ENCODE measurements around the gene GRM6. TPM values are rescaled to one million over a fixed set of nuclear protein-coding genes. Genes with fewer than 3 reads are reported as not detected.

GRM6 gene
- not detected in 2 replicates for total RNA-seq

GRCh38 chr5:178994580-178995340 is at the start of gene GRM6:
TSS of gene GRM6 (minus strand) at chr5:178995320. CDS start at chr5:178994944, 376 bp downstream.
- TF ChIP-seq CTCF (IDR thresholded peaks at IDR 0.05; ENCODE audit: insufficient read depth, low read depth, low read length) = no peak
- no peak for DNase-seq (ENCODE audit: low read depth)

GRCh38 chr5:179044765-179045164 is 49.6 kb upstream of the GRM6 start:
- no peak overlapping the region for H3K4me3 ChIP-seq (ENCODE audit: low read depth, low read length)
- no peak for DNase-seq (ENCODE audit: low read depth)
- no peak for TF ChIP-seq CTCF (IDR thresholded peaks at IDR 0.05; ENCODE audit: insufficient read depth, low read depth, low read length)

More at GRCh38 chr5:178994580-178995340, at the start of gene GRM6:
- no peak within 1 kb of the TSS for H3K4me3 ChIP-seq (ENCODE audit: low read depth, low read length)

- DNase-seq (ENCODE audit: low read depth) = no peak
- H3K4me3 ChIP-seq (ENCODE audit: low read depth, low read length) = no peak overlapping the region
- TF ChIP-seq CTCF (IDR thresholded peaks at IDR 0.05; ENCODE audit: insufficient read depth, low read depth, low read length) = no peak
Measured at GRCh38 chr5:179033004-179033580, 38.0 kb upstream of the GRM6 start.

- no peak for TF ChIP-seq CTCF (IDR thresholded peaks at IDR 0.05; ENCODE audit: insufficient read depth, low read depth, low read length)
- peak; percentile 96 for DNase-seq (ENCODE audit: low read depth)
Measured at GRCh38 chr5:179023528-179024189, 28.5 kb upstream of the GRM6 start, which contains the start of gene ZNF879. TSS of gene ZNF879 (plus strand) at chr5:179023804. CDS start at chr5:179025005, 1,201 bp downstream.

GRCh38 chr5:179008667-179009066 is 13.5 kb upstream of the GRM6 start:
- TF ChIP-seq CTCF (IDR thresholded peaks at IDR 0.05; ENCODE audit: insufficient read depth, low read depth, low read length) = no peak
- H3K4me3 ChIP-seq (ENCODE audit: low read depth, low read length) = no peak overlapping the region
- peak; percentile 5 for DNase-seq (ENCODE audit: low read depth)

More at GRCh38 chr5:179023528-179024189, 28.5 kb upstream of the GRM6 start, which contains the start of gene ZNF879:
- H3K4me3 ChIP-seq (ENCODE audit: low read depth, low read length) = peak within 1 kb of the TSS; percentile 79

- no peak for DNase-seq (ENCODE audit: low read depth)
- no peak for TF ChIP-seq CTCF (IDR thresholded peaks at IDR 0.05; ENCODE audit: insufficient read depth, low read depth, low read length)
- no peak overlapping the region for H3K4me3 ChIP-seq (ENCODE audit: low read depth, low read length)
Measured at GRCh38 chr5:179006564-179006963, 11.4 kb upstream of the GRM6 start.

All from fibroblast of villous mesenchyme (primary cell).